GM12878 (cell line): ENCODE results near the gene BAX. TPM values are rescaled to one million over a fixed set of nuclear protein-coding genes. Genes with fewer than 3 reads are reported as not detected.

Experiments
- ATAC-seq: fragments of 200-7000 bp; cut with Tn5 transposase; 3 replicates; pipeline ENCODE4 v1.9.1; 2020; ENCODE audit warnings: mild to moderate bottlenecking, moderate library complexity
- BruUV-seq: library from RNA; stranded (reverse); fragments of 400-500 nt; replicated peaks from 2 replicates; lab custom pipeline; 2021; lab: Mats Ljungman, UMichigan
- CTCF ChIA-PET: fragments of 300-600 bp; sonication (Branson Sonifier 250); formaldehyde crosslinking; extraction: SDS; loops from one replicate; lab custom pipeline; 2021; ENCODE audit warnings: inconsistent platforms; lab: Yijun Ruan, JAX
- POLR2A ChIA-PET: fragments of 350-600 bp; formaldehyde crosslinking; extraction: SDS; loops from one replicate; lab custom pipeline; 2021; ENCODE audit warnings: inconsistent platforms; lab: Charles Lee
- RAD21 ChIA-PET: fragments of 300-600 bp; sonication (Branson Sonifier 250); formaldehyde crosslinking; loops from one replicate; lab custom pipeline; 2023; ENCODE audit warnings: antibody characterized with exemption; ENCODE audit not compliant: unreplicated experiment; lab: Charles Lee
- SMC1A ChIA-PET: fragments of 300-600 bp; sonication (Branson Sonifier 250); formaldehyde crosslinking; loops from one replicate; lab custom pipeline; 2023; ENCODE audit not compliant: unreplicated experiment, uncharacterized antibody; lab: Charles Lee
- DNase-seq: peaks from one replicate; pipeline ENCODE4 v3.0.0-alpha.2; 2011; ENCODE audit warnings: low read depth, low spot score
- FAIRE-seq: peaks from 3 replicates; lab custom pipeline; 2011; peaks lifted over from hg19 to GRCh38; lab: Jason Lieb, UNC
- H2AFZ ChIP-seq: 2 replicates; pipeline ENCODE4 v1.6.0; 2011; ENCODE audit warnings: low read depth, low read length, control low read depth; ENCODE audit not compliant: control insufficient read depth
- H3K27ac ChIP-seq: 2 replicates; pipeline ENCODE4 v1.5.1; 2011; ENCODE audit warnings: control low read depth; ENCODE audit not compliant: control insufficient read depth, insufficient read depth
- H3K27me3 ChIP-seq, 2 experiments: replicated peaks in 1 of 2; 2 replicates each; pipeline versions ENCODE4 v1.6.0 to v1.6.1; 2011; ENCODE audit warnings: low read length in 1 of 2; ENCODE audit not compliant: control insufficient read depth in 2 of 2, insufficient read depth in 2 of 2
- H3K36me3 ChIP-seq, 2 experiments: 2 replicates each; pipeline ENCODE4 v1.5.1; 2011; ENCODE audit warnings: low read length in 1 of 2; ENCODE audit not compliant: control insufficient read depth in 2 of 2, insufficient read depth in 2 of 2
- H3K4me1 ChIP-seq: 2 replicates; pipeline ENCODE4 v1.6.1; 2011; ENCODE audit warnings: mild to moderate bottlenecking, low read length, moderate library complexity, mixed read lengths; ENCODE audit not compliant: control insufficient read depth, insufficient read depth
- H3K4me2 ChIP-seq: 2 replicates; pipeline ENCODE4 v1.6.0; 2011; ENCODE audit warnings: control low read depth; ENCODE audit not compliant: control insufficient read depth, insufficient read depth
- H3K4me3 ChIP-seq: fragments of 200-600 bp; sonication (generic); 2 replicates; pipeline ENCODE4 v1.5.1; 2016
- H3K79me2 ChIP-seq: 2 replicates; pipeline ENCODE4 v1.6.0; 2011; ENCODE audit warnings: low read length; ENCODE audit not compliant: control insufficient read depth, insufficient read depth
- H3K9ac ChIP-seq: 2 replicates; pipeline ENCODE4 v1.8.0; 2011; ENCODE audit warnings: low read length, control low read depth, mixed read lengths; ENCODE audit not compliant: control insufficient read depth, insufficient read depth
- H3K9me3 ChIP-seq: replicated peaks from 3 replicates; pipeline ENCODE4 v1.5.1; 2011; ENCODE audit warnings: mild to moderate bottlenecking, low read length; ENCODE audit not compliant: control insufficient read depth, insufficient read depth
- H4K20me1 ChIP-seq: 2 replicates; pipeline ENCODE4 v1.6.0; 2011; ENCODE audit not compliant: control insufficient read depth, insufficient read depth
- BHLHE40 ChIP-seq, 2 experiments: fragments of 450-650 bp in 1 of 2; IDR thresholded peaks; 2 replicates each; pipeline ENCODE4 v1.6.1; 2011 to 2017; ENCODE audit warnings: low read depth in 2 of 2, borderline replicate concordance in 1 of 2, improper control_type of control experiment in 1 of 2, low read length in 1 of 2, mild to moderate bottlenecking in 1 of 2
- CREB1 ChIP-seq: IDR thresholded peaks from 2 replicates; pipeline ENCODE4 v1.6.1; 2012; ENCODE audit warnings: low read depth, mild to moderate bottlenecking, inconsistent platforms
- CREM ChIP-seq: IDR thresholded peaks from 2 replicates; pipeline ENCODE4 v1.6.1; 2014; ENCODE audit warnings: antibody characterized with exemption, low read depth
- EP300 ChIP-seq, 2 experiments: fragments of 150-350 bp in 1 of 2; IDR thresholded peaks; 2 replicates each; pipeline ENCODE4 v1.6.1; 2011 to 2012; ENCODE audit warnings: low read depth in 2 of 2, low read length in 2 of 2, borderline replicate concordance in 1 of 2, improper control_type of control experiment in 1 of 2, inconsistent platforms in 1 of 2; ENCODE audit not compliant: control insufficient read depth in 1 of 2
- HDAC2 ChIP-seq: fragments of 200-600 bp; sonication (generic); IDR thresholded peaks from 2 replicates; pipeline ENCODE4 v1.6.1; 2017
- HDGF ChIP-seq: fragments of 450-650 bp; IDR thresholded peaks from 2 replicates; pipeline ENCODE4 v1.6.1; 2016; ENCODE audit warnings: antibody characterized with exemption
- MTA3 ChIP-seq: IDR thresholded peaks from 2 replicates; pipeline ENCODE4 v1.6.1; 2012; ENCODE audit warnings: low read length, inconsistent platforms, borderline replicate concordance
- SIN3A ChIP-seq: IDR thresholded peaks from 2 replicates; pipeline ENCODE4 v1.6.1; 2012; ENCODE audit warnings: low read depth, low read length, improper control_type of control experiment
- SP1 ChIP-seq: IDR thresholded peaks from one replicate; pipeline ENCODE4 v1.6.1; 2011; ENCODE audit warnings: low read depth, low read length
- SPI1 ChIP-seq: IDR thresholded peaks from 2 replicates; pipeline ENCODE4 v1.6.1; 2011; ENCODE audit warnings: low read depth, mild to moderate bottlenecking, low read length, moderate library complexity, borderline replicate concordance; ENCODE audit not compliant: insufficient read depth
- TCF7 ChIP-seq: IDR thresholded peaks from 2 replicates; pipeline ENCODE4 v1.6.1; 2014; ENCODE audit warnings: antibody characterized with exemption, borderline replicate concordance
- YY1 ChIP-seq: IDR thresholded peaks from 2 replicates; pipeline ENCODE4 v1.6.1; 2011; ENCODE audit warnings: low read depth, mild to moderate bottlenecking, low read length
- ZBED1 ChIP-seq: IDR thresholded peaks from 2 replicates; pipeline ENCODE4 v1.6.1; 2016; ENCODE audit warnings: borderline replicate concordance
- ZNF24 ChIP-seq: fragments of 450-650 bp; IDR thresholded peaks from 2 replicates; pipeline ENCODE4 v1.6.1; 2017; ENCODE audit warnings: antibody characterized with exemption, mild to moderate bottlenecking
- WGBS: methylation state at CpG from one replicate; pipeline ENCODE4 v1.1.6; 2016; ENCODE audit warnings: low lambda C conversion rate; ENCODE audit not compliant: insufficient replicate concordance, insufficient coverage; ENCODE audit errors: missing lambda C conversion rate; 5-methylcytosine and 5-hydroxymethylcytosine counted together
- in situ Hi-C: fragments of 300-500 bp; cut with MboI; formaldehyde crosslinking; loops from 9 replicates; pipeline ENCODE4 v1.14.3; 2018; ENCODE audit warnings: mixed read lengths
- intact Hi-C: fragments of 100-400 bp; cut with micrococcal nuclease; formaldehyde crosslinking; loops from one replicate; pipeline ENCODE4 v1.14.2; 2022; ENCODE audit not compliant: unreplicated experiment
- polyA plus RNA-seq, 11 experiments: library from polyadenylated mRNA; depleted of rRNA in 4 of 11; unstranded in 6 of 11; stranded (reverse) in 5 of 11; fragments of >200 nt; fragmentation: Nextera tagmentation in 4 of 11; fragmentation: Illumina TruSeq in 1 of 11; extraction: Ambion mirVana in 4 of 11; extraction: Trizol in 1 of 11; gene quantifications; 1 replicate in 1 of 11; 2 replicates in 10 of 11; pipeline versions ENCODE4 v1.2.1 to v1.2.3, GENCODE V29; 2011 to 2016; ENCODE audit warnings: inconsistent platforms in 2 of 11, missing spikeins in 2 of 11, low read depth in 1 of 11
- total RNA-seq, 4 experiments: library from RNA; depleted of rRNA in 3 of 4; stranded (reverse); fragments of >200 nt in 3 of 4; fragmentation: Illumina TruSeq in 1 of 4; extraction: Trizol in 1 of 4; gene quantifications; 2 replicates each; pipeline versions ENCODE4 v1.2.1 to v1.2.3, GENCODE V29; 2013 to 2021
- TF ChIP-seq, protein P1 (sequence below): IDR thresholded peaks from 2 replicates; pipeline ENCODE4 v1.6.1; 2011; ENCODE audit warnings: low read depth, low read length, improper control_type of control experiment, borderline replicate concordance
- TF ChIP-seq, protein P2 (sequence below): IDR thresholded peaks from 2 replicates; pipeline ENCODE4 v1.6.1; 2012; ENCODE audit warnings: low read length, inconsistent platforms
- TF ChIP-seq, protein P3 (sequence below): fragments of 150-350 bp; IDR thresholded peaks from 2 replicates; pipeline ENCODE4 v1.6.1; 2016; ENCODE audit warnings: low read depth, low read length

Gene BAX
- total and polyA plus RNA-seq, 10 of the 15 experiments (the other 5 are each of a cell fraction or from before 2014, with no cell fraction given) = 7.2 to 221 (median 137) TPM

DNA sequence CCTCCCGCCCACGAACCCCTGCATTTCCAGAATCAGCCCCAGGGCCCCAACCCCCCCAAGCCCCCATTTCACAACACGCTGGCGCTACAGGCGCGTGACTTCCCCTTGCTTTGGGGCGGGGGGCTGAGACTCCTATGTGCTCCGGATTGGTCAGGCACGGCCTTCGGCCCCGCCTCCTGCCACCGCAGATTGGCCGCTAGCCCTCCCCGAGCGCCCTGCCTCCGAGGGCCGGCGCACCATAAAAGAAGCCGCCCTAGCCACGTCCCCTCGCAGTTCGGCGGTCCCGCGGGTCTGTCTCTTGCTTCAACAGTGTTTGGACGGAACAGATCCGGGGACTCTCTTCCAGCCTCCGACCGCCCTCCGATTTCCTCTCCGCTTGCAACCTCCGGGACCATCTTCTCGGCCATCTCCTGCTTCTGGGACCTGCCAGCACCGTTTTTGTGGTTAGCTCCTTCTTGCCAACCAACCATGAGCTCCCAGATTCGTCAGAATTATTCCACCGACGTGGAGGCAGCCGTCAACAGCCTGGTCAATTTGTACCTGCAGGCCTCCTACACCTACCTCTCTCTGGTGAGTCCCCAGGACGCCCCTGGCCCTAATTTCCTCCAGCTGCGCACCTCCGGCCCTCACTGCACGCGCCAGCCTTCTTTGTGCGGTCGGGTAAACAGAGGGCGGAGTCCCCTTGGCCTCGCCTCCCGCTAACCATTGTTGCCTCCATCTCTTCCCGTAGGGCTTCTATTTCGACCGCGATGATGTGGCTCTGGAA is 10.5 kb downstream of the BAX start, which contains the start of gene FTL:
Gene FTL, plus strand, starts transcription at position 270 of the 766 bp plus-strand sequence. Its CDS starts 199 bp downstream, at position 469.
- CTCF ChIA-PET = interaction anchor here (1.8 to 3.0 kb wide), 5 partner anchors 28 to 129 kb away, joined by 4 to 22 read pairs (median 9); partner anchors contain the start of genes GYS1, HSD17B14 and RUVBL2
- DNase-seq (peak; percentile 82), ATAC-seq (peak; percentile 79), FAIRE-seq (no peak)
- H3K9me3 ChIP-seq = no peaks in the 10 kb centered on the region
- peak within 1 kb of the TSS; percentile 20; the same call in 1 of the 2 replicates for H2AFZ ChIP-seq
- in situ Hi-C loops (no loop called here), intact Hi-C loops (loop anchor here (1.0 to 10.0 kb wide), 2 partner anchors 90 to 330 kb away; partner anchors contain the start of gene DBP)
- H3K4me3 ChIP-seq = peak within 1 kb of the TSS; percentile 93
- peak within 1 kb of the TSS; percentile 99 for H3K4me2 ChIP-seq
- peak within 1 kb of the TSS; percentile 79 for H3K9ac ChIP-seq
- no peaks in the 10 kb centered on the region for H3K27me3 ChIP-seq
- POLR2A ChIA-PET = interaction anchor here (0.6 to 4.2 kb wide), 15 partner anchors 10 to 1222 kb away, joined by 3 to 53 read pairs (median 4); partner anchors contain the start of genes BCAT2, DBP, GYS1 and NUCB1
- TSS peak; percentile 93 for BruUV-seq
- under 1% methylated on average over 46 of the region's 52 CpGs for WGBS
- H3K27ac ChIP-seq = peak within 1 kb of the TSS; percentile 84
- SMC1A ChIA-PET = interaction anchor here (1.2 to 3.2 kb wide), 4 partner anchors 27 to 91 kb away, joined by 3 to 28 read pairs (median 7); partner anchors contain the start of genes GYS1 and RUVBL2
- H3K79me2 ChIP-seq = peaks cover 33% of the 10 kb centered on the region
- RAD21 ChIA-PET = interaction anchor here (0.7 to 1.4 kb wide), 3 partner anchors 28 to 177 kb away, joined by 3 to 4 read pairs (median 3); partner anchors contain the start of genes GYS1 and RUVBL2
- H4K20me1 ChIP-seq = no peaks in the 10 kb centered on the region
- peaks cover 5 to 28% of the 10 kb centered on the region in 2 experiments for H3K36me3 ChIP-seq
- peaks cover 41% of the 10 kb centered on the region for H3K4me1 ChIP-seq
- TF ChIP-seq, protein P1, sequence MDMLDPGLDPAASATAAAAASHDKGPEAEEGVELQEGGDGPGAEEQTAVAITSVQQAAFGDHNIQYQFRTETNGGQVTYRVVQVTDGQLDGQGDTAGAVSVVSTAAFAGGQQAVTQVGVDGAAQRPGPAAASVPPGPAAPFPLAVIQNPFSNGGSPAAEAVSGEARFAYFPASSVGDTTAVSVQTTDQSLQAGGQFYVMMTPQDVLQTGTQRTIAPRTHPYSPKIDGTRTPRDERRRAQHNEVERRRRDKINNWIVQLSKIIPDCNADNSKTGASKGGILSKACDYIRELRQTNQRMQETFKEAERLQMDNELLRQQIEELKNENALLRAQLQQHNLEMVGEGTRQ = no peak; the same call in 1 of the 2 replicates
- TF ChIP-seq MTA3 (no peak), HDAC2 (0 out of 2 replicates have a peak, but pooled peaks have one; percentile 57), HDGF (peak; percentile 77; the same call in 1 of the 2 replicates), BHLHE40 (IDR thresholded peaks at IDR 0.05; ENCODE audit: borderline replicate concordance in 1 of 2, low read depth in 2 of 2, low read length in 1 of 2) (peak; percentile 79 to 93), SIN3A (peak; percentile 31; the same call in 1 of the 2 replicates), SPI1 (0 out of 2 replicates have a peak, but pooled peaks have one; percentile 23), SP1 (peak; percentile 94), EP300 (IDR thresholded peaks at IDR 0.05; ENCODE audit: borderline replicate concordance in 1 of 2, control insufficient read depth in 1 of 2, low read depth in 2 of 2, low read length in 2 of 2) (no peak), YY1 (no peak), ZNF24 (no peak), CREB1 (peak; percentile 58; the same call in 1 of the 2 replicates), TCF7 (no peak; the same call in 1 of the 2 replicates), ZBED1 (0 out of 2 replicates have a peak, but pooled peaks have one; percentile 63), CREM (no peak)
- TF ChIP-seq, protein P2, sequence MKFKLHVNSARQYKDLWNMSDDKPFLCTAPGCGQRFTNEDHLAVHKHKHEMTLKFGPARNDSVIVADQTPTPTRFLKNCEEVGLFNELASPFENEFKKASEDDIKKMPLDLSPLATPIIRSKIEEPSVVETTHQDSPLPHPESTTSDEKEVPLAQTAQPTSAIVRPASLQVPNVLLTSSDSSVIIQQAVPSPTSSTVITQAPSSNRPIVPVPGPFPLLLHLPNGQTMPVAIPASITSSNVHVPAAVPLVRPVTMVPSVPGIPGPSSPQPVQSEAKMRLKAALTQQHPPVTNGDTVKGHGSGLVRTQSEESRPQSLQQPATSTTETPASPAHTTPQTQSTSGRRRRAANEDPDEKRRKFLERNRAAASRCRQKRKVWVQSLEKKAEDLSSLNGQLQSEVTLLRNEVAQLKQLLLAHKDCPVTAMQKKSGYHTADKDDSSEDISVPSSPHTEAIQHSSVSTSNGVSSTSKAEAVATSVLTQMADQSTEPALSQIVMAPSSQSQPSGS = no peak
- TF ChIP-seq, protein P3, sequence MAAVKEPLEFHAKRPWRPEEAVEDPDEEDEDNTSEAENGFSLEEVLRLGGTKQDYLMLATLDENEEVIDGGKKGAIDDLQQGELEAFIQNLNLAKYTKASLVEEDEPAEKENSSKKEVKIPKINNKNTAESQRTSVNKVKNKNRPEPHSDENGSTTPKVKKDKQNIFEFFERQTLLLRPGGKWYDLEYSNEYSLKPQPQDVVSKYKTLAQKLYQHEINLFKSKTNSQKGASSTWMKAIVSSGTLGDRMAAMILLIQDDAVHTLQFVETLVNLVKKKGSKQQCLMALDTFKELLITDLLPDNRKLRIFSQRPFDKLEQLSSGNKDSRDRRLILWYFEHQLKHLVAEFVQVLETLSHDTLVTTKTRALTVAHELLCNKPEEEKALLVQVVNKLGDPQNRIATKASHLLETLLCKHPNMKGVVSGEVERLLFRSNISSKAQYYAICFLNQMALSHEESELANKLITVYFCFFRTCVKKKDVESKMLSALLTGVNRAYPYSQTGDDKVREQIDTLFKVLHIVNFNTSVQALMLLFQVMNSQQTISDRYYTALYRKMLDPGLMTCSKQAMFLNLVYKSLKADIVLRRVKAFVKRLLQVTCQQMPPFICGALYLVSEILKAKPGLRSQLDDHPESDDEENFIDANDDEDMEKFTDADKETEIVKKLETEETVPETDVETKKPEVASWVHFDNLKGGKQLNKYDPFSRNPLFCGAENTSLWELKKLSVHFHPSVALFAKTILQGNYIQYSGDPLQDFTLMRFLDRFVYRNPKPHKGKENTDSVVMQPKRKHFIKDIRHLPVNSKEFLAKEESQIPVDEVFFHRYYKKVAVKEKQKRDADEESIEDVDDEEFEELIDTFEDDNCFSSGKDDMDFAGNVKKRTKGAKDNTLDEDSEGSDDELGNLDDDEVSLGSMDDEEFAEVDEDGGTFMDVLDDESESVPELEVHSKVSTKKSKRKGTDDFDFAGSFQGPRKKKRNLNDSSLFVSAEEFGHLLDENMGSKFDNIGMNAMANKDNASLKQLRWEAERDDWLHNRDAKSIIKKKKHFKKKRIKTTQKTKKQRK = no peak
